IPS-NIHi11 (cell line): ENCODE measurements around the gene ITPR1.

Experiments
- DNase-seq: peaks from one replicate; pipeline ENCODE4 v3.0.0; 2012; ENCODE audit warnings: mixed read lengths, low spot score

ITPR1 gene

GRCh38 chr3:4744405-4745234, 251.5 kb downstream of the ITPR1 start:
- no peak for DNase-seq

GRCh38 chr3:4745235-4745610, 252.1 kb downstream of the ITPR1 start:
- DNase-seq: no peak

DNA sequence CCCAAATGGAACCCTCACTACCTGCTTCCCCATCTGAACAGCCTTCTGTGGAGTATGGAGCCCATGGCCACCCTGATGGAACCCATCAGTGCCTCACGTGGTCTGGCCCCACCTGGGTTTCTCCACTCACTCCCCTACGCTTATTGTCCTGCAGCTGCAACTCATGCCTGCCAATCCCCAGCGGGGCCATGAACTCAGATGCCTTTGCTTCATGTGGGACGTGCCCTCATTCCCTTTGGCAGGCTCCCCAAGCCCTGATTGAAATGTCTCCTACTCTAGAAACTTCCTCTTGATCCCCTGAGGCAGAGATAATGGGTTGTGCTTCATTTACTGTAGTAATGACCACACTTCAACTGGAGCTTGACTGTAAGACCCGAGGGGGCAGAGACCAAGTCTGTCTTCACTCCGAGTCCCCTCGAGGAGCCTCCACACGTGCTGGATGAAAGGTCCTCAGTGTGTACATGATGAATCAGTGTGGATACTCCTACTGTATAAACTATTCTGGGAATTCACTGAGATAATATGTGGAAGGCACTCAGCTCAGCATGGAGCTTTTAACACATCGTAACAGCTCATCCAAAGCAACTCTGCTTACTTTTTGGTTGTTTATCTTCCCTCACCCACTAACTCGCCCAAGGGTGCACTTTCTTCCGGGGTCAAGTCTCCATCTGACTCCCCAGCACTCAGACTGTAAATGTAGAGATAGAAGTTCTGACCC, 253.3 kb downstream of the ITPR1 start:
- no peak for DNase-seq

DNA sequence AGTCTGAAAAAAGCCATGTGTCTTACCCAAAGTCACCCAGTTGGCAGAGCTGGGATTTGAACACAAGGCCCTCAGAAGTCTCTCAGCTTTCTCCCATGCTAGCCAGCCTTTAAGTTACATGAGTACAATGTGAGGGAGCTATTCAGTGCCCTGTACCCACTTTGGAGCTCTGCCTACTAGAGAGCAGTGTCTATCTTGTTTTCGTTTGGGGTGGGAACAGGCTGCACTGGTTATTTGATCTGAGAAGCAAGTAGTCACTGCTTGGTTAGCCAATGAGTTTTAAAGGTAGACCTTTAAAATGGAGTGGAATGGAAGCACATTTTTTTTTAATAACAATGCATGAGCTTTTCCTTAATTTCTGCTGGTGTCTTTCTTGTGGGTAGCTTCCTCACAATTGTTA, 255.0 kb downstream of the ITPR1 start:
- DNase-seq: no peak

DNA sequence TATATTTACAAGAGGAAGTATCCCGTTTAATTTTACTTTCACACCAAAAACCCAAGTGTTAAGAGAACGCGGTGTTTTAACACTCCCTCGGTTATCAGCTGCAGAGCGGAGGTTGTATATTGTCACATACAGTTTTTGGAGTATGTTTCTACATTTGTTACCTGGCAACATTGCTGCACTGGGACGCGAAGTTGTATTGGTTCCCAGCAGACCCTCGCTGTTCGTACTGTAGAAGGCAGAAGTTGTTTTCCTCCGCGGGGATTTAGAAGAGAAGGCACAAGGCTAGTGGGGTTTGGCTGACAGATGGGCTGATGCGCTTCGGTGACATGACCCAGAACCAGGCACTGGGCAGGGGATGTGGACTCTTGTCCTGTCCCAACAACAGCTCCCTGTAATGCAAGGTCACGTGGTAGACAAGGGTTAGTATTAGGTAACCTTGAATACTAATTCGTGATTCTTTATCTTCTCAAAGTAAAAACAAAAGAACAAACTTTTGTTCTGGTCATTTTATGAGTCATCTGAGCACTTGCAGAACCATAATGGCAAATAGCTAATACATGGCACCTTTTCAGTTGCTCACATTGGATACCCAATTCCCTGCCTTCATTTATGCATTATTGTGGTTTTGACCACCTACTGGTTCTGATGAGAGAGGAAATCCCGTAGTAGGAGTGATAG, 255.7 kb downstream of the ITPR1 start:
- DNase-seq: no peak

- DNase-seq: no peak
Observed at GRCh38 chr3:4749567-4750002, 256.4 kb downstream of the ITPR1 start.

- DNase-seq: no peak
Observed at GRCh38 chr3:4750306-4750968, 257.3 kb downstream of the ITPR1 start.

DNA sequence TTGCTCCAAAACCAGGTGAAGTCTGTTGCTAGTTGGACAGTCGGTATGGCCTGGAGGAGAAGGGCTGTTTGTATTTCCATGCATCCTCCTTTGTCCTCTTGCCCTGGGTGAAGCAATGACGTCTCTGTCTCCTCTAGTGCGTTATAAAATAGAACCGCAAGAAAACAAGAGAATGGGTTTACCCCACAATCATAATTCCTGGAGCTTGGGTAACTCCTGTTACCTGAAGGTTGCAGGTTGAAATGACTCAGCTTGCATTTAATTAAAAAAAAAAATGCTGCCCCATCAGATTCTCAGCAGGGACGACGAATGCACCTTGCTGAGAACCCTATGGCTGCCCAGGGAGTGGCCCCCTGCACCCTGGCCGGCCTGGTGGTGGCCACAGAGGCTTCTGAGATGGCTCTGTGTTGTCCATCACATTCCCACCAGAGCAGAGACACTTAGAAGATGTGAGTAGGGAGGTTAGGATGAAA, 257.9 kb downstream of the ITPR1 start:
- DNase-seq: no peak

GRCh38 chr3:4751502-4752101, 258.5 kb downstream of the ITPR1 start:
- DNase-seq: no peak

GRCh38 chr3:4752201-4753072, 259.3 kb downstream of the ITPR1 start:
- DNase-seq: no peak

GRCh38 chr3:4753073-4753691, 260.0 kb downstream of the ITPR1 start:
- DNase-seq: no peak

DNA sequence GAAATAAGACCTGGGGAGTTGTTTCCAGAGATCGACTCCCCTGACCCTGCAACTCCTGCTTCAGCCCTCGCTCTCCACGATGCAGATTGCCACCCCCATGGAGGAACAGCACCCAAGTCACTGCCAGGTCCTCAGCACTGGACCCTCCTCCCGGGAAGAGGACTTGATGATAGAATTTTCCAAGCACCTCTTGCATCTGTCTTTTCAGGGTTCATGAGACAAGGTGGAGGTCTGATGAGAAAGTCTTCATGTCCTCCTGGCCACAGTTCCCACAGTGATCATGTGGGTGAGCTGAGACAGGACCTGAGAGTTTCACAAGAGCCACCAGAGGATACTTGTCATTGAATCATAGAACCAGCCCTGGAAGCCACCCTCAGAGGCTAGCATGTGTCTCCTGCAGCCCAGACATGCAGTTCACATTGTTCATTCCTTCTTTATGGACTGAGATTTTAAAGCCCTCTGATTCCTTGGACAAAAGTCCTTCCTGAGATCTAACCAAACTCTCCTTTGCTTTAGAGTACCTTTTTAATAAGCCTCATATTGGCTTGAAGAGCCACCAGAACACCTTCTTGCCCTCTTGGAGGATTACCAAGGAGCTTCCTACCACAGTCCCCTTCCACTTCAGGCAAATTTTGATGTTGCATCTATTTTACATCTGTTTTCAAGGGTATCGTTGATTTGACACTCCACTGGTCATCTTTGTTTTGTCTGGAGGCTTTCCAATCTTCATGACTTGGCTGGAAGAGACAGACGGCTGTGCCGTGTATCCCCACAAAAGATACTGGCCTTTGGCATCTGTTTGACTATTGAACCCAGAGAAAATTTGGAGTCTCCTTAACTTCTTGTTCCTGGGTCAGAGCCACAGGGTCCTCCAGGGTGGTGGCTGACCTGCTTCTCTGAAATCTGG, 261.3 kb downstream of the ITPR1 start:
- DNase-seq: no peak

DNA sequence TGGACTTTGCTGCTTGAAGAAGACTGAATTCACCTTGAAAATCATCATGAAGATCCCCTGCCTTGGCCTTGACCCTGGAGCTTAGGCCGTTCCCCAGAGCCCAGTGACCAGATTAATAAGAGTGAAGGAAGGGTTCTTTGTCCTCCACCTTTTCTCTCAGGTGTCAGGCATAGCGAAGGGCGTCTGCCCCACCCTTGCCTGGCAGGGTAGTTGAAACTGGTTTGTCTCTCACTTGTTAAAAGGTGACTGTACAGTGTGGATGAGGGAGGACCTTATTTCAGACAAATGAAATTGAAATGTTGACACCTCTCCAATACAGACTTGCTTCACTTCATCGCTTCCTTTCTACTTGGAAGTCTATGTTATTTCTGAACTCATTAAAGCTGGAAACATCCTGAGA, 262.4 kb downstream of the ITPR1 start:
- DNase-seq: no peak

DNA sequence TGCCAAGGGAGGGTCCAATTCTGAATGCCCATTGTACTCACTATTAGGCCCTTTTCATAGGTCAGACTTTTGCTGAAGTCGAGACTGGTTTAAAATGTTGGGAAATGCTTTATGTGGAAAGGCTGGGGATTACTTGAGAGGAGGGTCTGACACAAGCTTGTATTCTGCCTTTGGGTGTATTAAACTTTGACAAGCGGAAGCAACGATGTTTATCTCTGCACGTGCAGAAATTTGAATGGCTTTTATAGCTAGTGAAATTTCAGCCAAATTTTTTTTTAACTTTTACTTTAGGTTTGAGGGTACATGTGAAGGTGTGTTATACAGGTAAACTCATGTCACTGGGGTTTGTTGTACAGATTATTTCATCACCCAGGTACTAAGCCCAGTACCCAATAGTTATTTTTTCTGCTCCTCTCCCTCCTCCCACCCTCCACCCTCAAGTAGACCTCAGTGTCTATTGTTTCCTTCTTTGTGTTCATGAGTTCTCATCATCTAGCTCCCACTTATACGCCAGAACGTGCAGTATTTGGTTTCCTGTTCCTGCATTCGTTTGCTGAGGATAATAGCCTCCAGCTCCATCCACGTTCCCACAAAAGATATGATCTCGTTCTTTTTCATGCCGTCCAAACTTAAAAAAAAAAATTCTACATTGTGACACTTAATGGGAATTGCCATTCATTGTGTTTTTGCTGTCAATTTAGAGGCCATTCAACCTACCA, 263.1 kb downstream of the ITPR1 start:
- DNase-seq: no peak

DNA sequence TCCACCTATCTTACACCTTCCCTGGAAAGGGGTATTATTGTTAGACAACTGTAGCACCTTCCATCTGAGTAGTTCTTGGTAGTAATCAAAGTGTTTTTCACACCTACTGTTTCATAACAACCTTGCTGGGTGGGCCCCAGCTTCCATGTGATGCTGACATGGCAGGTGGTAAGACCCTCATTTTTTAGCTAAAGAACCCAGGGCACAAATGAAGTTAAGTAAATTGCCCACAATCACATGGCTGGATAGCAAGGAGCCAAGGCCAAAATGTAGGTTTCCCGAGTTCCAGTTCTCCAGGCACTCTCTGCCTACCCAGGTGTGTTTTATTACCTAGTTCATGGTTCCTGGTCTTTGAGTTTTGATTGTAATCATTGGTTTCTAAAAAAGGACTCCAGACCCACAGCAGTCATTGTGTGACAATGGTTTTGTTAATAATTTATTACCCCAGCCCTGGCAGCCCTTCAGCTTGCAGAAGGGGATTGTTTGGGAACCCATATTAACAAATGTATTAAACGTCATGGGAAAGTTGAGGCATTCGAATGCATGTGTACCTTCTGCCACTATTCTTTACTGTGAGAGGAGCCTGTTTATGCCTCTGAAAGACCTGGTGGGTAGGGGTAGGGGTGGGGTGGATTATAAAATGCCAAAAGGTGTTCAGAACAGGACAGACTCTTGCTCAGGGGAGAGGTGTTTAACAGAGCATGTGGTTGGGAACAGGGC, 263.9 kb downstream of the ITPR1 start:
- DNase-seq: no peak

GRCh38 chr3:4757575-4758248, 264.6 kb downstream of the ITPR1 start:
- no peak for DNase-seq

- DNase-seq: no peak
Observed at GRCh38 chr3:4758249-4758860, 265.2 kb downstream of the ITPR1 start.
